Fibroblast of mammary gland (primary cell): Measurements from ENCODE around the gene CLCN7.

Experiments
- DNase-seq: peaks from one replicate; pipeline ENCODE4 v3.0.0-alpha.2; 2010; ENCODE audit warnings: low read depth
- H3K4me3 ChIP-seq: 2 replicates; pipeline ENCODE4 v1.5.1; 2011; ENCODE audit warnings: low read depth, mild to moderate bottlenecking, low read length, moderate library complexity; ENCODE audit not compliant: control insufficient read depth
- TF ChIP-seq, protein P1 (sequence below): conservative IDR thresholded peaks from 2 replicates; pipeline ENCODE4 v1.5.1; 2011; ENCODE audit warnings: low read depth, low read length, inconsistent platforms; ENCODE audit not compliant: control insufficient read depth, insufficient read depth

The CLCN7 gene

GRCh38 chr16:1433756-1434155 is 41.1 kb downstream of the CLCN7 start:
- DNase-seq, result no peak
- TF ChIP-seq, protein P1, sequence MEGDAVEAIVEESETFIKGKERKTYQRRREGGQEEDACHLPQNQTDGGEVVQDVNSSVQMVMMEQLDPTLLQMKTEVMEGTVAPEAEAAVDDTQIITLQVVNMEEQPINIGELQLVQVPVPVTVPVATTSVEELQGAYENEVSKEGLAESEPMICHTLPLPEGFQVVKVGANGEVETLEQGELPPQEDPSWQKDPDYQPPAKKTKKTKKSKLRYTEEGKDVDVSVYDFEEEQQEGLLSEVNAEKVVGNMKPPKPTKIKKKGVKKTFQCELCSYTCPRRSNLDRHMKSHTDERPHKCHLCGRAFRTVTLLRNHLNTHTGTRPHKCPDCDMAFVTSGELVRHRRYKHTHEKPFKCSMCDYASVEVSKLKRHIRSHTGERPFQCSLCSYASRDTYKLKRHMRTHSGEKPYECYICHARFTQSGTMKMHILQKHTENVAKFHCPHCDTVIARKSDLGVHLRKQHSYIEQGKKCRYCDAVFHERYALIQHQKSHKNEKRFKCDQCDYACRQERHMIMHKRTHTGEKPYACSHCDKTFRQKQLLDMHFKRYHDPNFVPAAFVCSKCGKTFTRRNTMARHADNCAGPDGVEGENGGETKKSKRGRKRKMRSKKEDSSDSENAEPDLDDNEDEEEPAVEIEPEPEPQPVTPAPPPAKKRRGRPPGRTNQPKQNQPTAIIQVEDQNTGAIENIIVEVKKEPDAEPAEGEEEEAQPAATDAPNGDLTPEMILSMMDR, result no peak
- no peak overlapping the region for H3K4me3 ChIP-seq

- no peak overlapping the region for H3K4me3 ChIP-seq
- TF ChIP-seq, protein P1, result no peak
- no peak for DNase-seq
Observed at GRCh38 chr16:1433263-1433560, 41.6 kb downstream of the CLCN7 start.

- H3K4me3 ChIP-seq, result no peak overlapping the region
- no peak for DNase-seq
- TF ChIP-seq, protein P1, result no peak
Observed at GRCh38 chr16:1432388-1433262, 42.2 kb downstream of the CLCN7 start.

- no peak for DNase-seq
- TF ChIP-seq, protein P1, result no peak
- no peak overlapping the region for H3K4me3 ChIP-seq
Observed at GRCh38 chr16:1431497-1432270, 43.1 kb downstream of the CLCN7 start.

GRCh38 chr16:1430759-1431496 is 43.9 kb downstream of the CLCN7 start, which contains the start of gene PERCC1:
Gene PERCC1, plus strand, starts transcription at chr16:1431078. Its CDS starts 1,516 bp downstream, at chr16:1432594.
- no peak for DNase-seq
- no peak within 1 kb of the TSS for H3K4me3 ChIP-seq
- TF ChIP-seq, protein P1, result no peak

DNA sequence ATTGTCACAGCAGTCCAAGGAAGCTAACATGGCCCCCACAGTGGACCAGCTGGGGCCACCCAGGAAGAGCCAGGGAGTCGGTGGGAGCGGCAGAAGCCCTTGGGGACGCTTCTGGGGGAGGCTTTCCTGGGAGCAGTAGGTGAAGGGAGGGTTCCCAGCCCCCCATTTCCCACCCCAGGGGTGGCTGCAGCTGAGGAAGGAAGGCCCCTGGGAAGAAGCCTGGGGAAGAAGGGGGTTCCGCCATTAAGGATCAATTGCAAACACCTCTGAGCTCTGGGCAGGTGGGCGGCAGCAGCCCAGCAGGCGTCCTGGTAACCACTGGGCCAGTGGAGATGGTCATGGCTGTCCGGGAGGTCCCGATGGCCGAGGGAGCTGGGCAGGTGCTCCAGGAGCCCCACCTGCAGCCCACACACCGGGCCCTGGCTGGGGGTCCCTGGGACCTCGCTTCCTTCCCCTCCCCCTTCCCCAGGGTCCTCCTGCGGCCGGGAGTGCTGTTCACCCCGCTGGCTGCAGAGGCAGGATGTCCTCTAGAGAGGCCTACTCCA is 44.5 kb downstream of the CLCN7 start:
- no peak overlapping the region for H3K4me3 ChIP-seq
- TF ChIP-seq, protein P1, result no peak
- DNase-seq, result no peak
